ENCODE measurements around the gene PIM3.

DNA sequence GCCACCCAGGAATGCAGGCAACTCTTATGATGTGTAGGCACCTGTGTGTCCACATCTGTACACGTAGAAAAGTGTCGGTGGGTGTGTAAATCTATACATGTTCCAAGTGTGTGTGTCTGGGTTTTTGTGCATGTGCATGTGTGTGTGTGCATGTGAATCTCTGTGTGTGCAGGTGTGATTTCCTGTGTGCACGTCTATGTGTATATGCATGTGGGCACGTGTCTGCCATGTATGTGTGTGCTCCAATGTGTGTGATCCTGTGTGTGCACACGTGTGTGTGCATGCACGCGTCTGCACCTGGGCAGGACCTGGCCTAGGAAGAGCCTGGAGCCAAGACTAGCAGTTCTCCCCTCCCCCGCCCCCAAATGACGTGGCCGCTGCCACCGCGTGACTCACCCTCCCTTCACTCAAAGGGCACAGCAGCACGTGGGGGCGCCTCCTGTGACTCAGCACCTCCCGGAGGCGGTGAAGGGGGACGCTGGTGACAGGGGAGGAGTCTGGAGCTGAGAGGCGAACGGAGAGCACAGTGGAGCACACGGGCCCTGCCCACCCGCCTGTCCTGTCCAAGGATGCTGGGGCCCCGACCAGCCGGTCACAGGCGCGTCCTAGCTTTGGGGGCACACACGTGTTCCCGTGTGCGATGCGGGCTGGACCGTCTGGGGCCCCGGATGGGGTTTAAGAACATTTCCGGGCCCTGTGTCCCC is 10.1 kb downstream of the PIM3 start:
- TF ChIP-seq, protein P1, sequence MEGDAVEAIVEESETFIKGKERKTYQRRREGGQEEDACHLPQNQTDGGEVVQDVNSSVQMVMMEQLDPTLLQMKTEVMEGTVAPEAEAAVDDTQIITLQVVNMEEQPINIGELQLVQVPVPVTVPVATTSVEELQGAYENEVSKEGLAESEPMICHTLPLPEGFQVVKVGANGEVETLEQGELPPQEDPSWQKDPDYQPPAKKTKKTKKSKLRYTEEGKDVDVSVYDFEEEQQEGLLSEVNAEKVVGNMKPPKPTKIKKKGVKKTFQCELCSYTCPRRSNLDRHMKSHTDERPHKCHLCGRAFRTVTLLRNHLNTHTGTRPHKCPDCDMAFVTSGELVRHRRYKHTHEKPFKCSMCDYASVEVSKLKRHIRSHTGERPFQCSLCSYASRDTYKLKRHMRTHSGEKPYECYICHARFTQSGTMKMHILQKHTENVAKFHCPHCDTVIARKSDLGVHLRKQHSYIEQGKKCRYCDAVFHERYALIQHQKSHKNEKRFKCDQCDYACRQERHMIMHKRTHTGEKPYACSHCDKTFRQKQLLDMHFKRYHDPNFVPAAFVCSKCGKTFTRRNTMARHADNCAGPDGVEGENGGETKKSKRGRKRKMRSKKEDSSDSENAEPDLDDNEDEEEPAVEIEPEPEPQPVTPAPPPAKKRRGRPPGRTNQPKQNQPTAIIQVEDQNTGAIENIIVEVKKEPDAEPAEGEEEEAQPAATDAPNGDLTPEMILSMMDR (IDR thresholded peaks at IDR 0.05), result no peak
- TF ChIP-seq, protein P2, sequence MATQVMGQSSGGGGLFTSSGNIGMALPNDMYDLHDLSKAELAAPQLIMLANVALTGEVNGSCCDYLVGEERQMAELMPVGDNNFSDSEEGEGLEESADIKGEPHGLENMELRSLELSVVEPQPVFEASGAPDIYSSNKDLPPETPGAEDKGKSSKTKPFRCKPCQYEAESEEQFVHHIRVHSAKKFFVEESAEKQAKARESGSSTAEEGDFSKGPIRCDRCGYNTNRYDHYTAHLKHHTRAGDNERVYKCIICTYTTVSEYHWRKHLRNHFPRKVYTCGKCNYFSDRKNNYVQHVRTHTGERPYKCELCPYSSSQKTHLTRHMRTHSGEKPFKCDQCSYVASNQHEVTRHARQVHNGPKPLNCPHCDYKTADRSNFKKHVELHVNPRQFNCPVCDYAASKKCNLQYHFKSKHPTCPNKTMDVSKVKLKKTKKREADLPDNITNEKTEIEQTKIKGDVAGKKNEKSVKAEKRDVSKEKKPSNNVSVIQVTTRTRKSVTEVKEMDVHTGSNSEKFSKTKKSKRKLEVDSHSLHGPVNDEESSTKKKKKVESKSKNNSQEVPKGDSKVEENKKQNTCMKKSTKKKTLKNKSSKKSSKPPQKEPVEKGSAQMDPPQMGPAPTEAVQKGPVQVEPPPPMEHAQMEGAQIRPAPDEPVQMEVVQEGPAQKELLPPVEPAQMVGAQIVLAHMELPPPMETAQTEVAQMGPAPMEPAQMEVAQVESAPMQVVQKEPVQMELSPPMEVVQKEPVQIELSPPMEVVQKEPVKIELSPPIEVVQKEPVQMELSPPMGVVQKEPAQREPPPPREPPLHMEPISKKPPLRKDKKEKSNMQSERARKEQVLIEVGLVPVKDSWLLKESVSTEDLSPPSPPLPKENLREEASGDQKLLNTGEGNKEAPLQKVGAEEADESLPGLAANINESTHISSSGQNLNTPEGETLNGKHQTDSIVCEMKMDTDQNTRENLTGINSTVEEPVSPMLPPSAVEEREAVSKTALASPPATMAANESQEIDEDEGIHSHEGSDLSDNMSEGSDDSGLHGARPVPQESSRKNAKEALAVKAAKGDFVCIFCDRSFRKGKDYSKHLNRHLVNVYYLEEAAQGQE (IDR thresholded peaks at IDR 0.05; ENCODE audit: insufficient read depth in 1 of 2, low read depth in 2 of 2, low read length in 1 of 2), result no peak
- TF ChIP-seq POLR2AphosphoS5 (IDR thresholded peaks at IDR 0.05; ENCODE audit: low read depth, low read length), result peak; percentile 65
